Measurements from ENCODE around the gene PXMP2. TPM values are rescaled to one million over a fixed set of nuclear protein-coding genes. Genes with fewer than 3 reads are reported as not detected.

Gene PXMP2
- total RNA-seq, 1 experiment from 2014 or later, result 17.8 TPM

DNA sequence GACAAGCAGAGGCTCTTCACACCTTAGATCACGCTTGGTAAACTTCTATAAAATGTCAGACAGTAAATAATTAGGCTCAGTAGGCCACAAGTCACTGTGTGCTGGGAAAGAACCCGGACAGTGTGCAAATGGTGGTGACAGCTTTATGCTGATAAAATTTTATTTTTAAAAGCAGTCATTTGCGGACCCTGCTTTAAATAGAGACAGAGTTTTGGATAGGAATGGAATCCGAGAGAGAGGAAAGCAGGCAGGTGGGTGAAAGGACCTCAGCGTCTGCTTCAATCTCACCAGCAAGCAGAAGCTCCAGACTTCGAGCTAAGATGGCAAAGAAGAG lies 52.9 kb downstream of the PXMP2 start:
- no peaks in the 10 kb centered on the region for H3K4me1 ChIP-seq (ENCODE audit: insufficient read depth, low read length)
- no peak overlapping the region for H2BK20ac ChIP-seq (ENCODE audit: low read depth, low read length, poor library complexity, severe bottlenecking)
- Mint-ChIP-seq H3K27ac (no peak overlapping the region), H3K9me3 (no peaks in the 10 kb centered on the region), H3K4me3 (no peak overlapping the region), H3K27me3 (ENCODE audit: low read depth) (no peaks in the 10 kb centered on the region), H3K36me3 (ENCODE audit: insufficient read depth in 1 of 3, low read depth in 3 of 3) (peaks cover 69 to 96% (median 91%) of the 10 kb centered on the region in 3 experiments), H3K4me1 (no peaks in the 10 kb centered on the region)
- no peak overlapping the region for H2BK12ac ChIP-seq (ENCODE audit: insufficient read length, low read depth, low read length)
- TF ChIP-seq, protein P1, sequence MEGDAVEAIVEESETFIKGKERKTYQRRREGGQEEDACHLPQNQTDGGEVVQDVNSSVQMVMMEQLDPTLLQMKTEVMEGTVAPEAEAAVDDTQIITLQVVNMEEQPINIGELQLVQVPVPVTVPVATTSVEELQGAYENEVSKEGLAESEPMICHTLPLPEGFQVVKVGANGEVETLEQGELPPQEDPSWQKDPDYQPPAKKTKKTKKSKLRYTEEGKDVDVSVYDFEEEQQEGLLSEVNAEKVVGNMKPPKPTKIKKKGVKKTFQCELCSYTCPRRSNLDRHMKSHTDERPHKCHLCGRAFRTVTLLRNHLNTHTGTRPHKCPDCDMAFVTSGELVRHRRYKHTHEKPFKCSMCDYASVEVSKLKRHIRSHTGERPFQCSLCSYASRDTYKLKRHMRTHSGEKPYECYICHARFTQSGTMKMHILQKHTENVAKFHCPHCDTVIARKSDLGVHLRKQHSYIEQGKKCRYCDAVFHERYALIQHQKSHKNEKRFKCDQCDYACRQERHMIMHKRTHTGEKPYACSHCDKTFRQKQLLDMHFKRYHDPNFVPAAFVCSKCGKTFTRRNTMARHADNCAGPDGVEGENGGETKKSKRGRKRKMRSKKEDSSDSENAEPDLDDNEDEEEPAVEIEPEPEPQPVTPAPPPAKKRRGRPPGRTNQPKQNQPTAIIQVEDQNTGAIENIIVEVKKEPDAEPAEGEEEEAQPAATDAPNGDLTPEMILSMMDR (conservative IDR thresholded peaks at IDR 0.05), result no peak
- WGBS (ENCODE audit: extremely low coverage, insufficient read length, low lambda C conversion rate), result no CpG with 5 or more reads among the region's 6 CpGs
- no peak overlapping the region for H3K4me2 ChIP-seq (ENCODE audit: insufficient read depth, insufficient read length, low read length)
- H3K23me2 ChIP-seq (ENCODE audit: insufficient read length, low read depth, low read length, poor library complexity, severe bottlenecking), result no peaks in the 10 kb centered on the region
- no peaks in the 10 kb centered on the region; the same call in 1 of the 2 replicates for H3K79me2 ChIP-seq (ENCODE audit: insufficient read depth, low read length)
- DNase-seq, result no peak
- H4K20me1 ChIP-seq (ENCODE audit: control insufficient read depth, insufficient read depth, insufficient read length), result no peaks in the 10 kb centered on the region
- H3K9ac ChIP-seq (ENCODE audit: extremely low read depth, insufficient read length, low read length), result no peak overlapping the region
- H3K4ac ChIP-seq (ENCODE audit: low read depth, low read length), result no peak overlapping the region
- H2AK5ac ChIP-seq (ENCODE audit: insufficient read length, low read length), result no peak overlapping the region
- H2AFZ ChIP-seq (ENCODE audit: low read length), result no peak overlapping the region
- no peak overlapping the region for H4K5ac ChIP-seq (ENCODE audit: insufficient read length, low read depth, low read length)
- no peaks in the 10 kb centered on the region for H3K79me1 ChIP-seq (ENCODE audit: insufficient read depth, low read depth, low read length, poor library complexity, severe bottlenecking)
- no peak overlapping the region for H3K56ac ChIP-seq (ENCODE audit: insufficient read length, low read depth, low read length)
- no peaks in the 10 kb centered on the region for H3K9me3 ChIP-seq (ENCODE audit: control insufficient read depth, low read depth, low read length)
- H3T11ph ChIP-seq (ENCODE audit: low read length), result no peak overlapping the region
- no peak overlapping the region for H2BK5ac ChIP-seq (ENCODE audit: insufficient read length, low read length)
- no peak overlapping the region for H4K8ac ChIP-seq (replicated peaks; ENCODE audit: insufficient read length, low read depth, low read length)
- H3K27me3 ChIP-seq (ENCODE audit: insufficient read depth, low read length), result no peaks in the 10 kb centered on the region
- no peak overlapping the region for H2BK120ac ChIP-seq (ENCODE audit: low read depth, low read length, poor library complexity, severe bottlenecking)
- H3K14ac ChIP-seq (ENCODE audit: insufficient read depth, low read length), result no peak overlapping the region
- H4K91ac ChIP-seq (ENCODE audit: insufficient read length, low read depth, low read length), result no peak overlapping the region
- no peak overlapping the region for H3K18ac ChIP-seq (ENCODE audit: insufficient read length, low read depth, low read length)
- no peak overlapping the region for H3K23ac ChIP-seq (ENCODE audit: insufficient read length, low read depth, low read length)
- H2BK15ac ChIP-seq (ENCODE audit: low read depth, low read length), result no peak overlapping the region
- no peak overlapping the region for H3K27ac ChIP-seq (ENCODE audit: insufficient read length, low read depth, low read length)

Data from H9 (cell line).